ENCODE measurements around the gene GAPT.

- no peak for TF ChIP-seq CTCF (conservative IDR thresholded peaks at IDR 0.05 in 1 of 2, IDR thresholded peaks at IDR 0.05 in 1 of 2; ENCODE audit: extremely low read depth in 1 of 2, insufficient read depth in 1 of 2, low read depth in 1 of 2, low read length in 2 of 2)
- TF ChIP-seq EZH2 (IDR thresholded peaks at IDR 0.05; ENCODE audit: borderline replicate concordance, low read length), result no peak
Measured at GRCh38 chr5:58452566-58453258, 38.5 kb upstream of the GAPT start.
